Neural progenitor cell (in vitro differentiated cells): ENCODE data around the gene MED13L. TPM values are rescaled to one million over a fixed set of nuclear protein-coding genes. Genes with fewer than 3 reads are reported as not detected.
A peak's percentile ranks its signal among the peaks of the same experiment; 100 is the strongest.

Experiments used
- DNase-seq: peaks from one replicate; pipeline ENCODE4 v3.0.0-alpha.2; 2016; ENCODE audit warnings: low spot score
- H2AFZ ChIP-seq: fragments of 200-600 bp; sonication (generic); replicated peaks from 2 replicates; pipeline ENCODE4 v1.6.1; 2016; ENCODE audit warnings: antibody characterized with exemption
- H3F3A ChIP-seq: fragments of 200-600 bp; sonication (generic); 2 replicates; pipeline ENCODE4 v1.6.1; 2016; ENCODE audit warnings: antibody characterized with exemption, low read depth
- H3K27ac ChIP-seq: fragments of 200-600 bp; sonication (generic); 2 replicates; pipeline ENCODE4 v1.5.1; 2016; ENCODE audit warnings: mild to moderate bottlenecking
- H3K27me3 ChIP-seq: fragments of 200-600 bp; sonication (generic); 2 replicates; pipeline ENCODE4 v1.6.1; 2016; ENCODE audit warnings: mild to moderate bottlenecking, moderate library complexity
- H3K36me3 ChIP-seq: fragments of 200-600 bp; sonication (generic); 2 replicates; pipeline ENCODE4 v1.5.1; 2016
- H3K4me1 ChIP-seq: fragments of 200-600 bp; sonication (generic); 2 replicates; pipeline ENCODE4 v1.6.1; 2016; ENCODE audit warnings: mixed run types
- H3K4me2 ChIP-seq: fragments of 200-600 bp; sonication (generic); 2 replicates; pipeline ENCODE4 v1.6.1; 2016
- H3K4me3 ChIP-seq: fragments of 200-600 bp; sonication (generic); 2 replicates; pipeline ENCODE4 v1.5.1; 2016
- H3K79me2 ChIP-seq: fragments of 200-600 bp; sonication (generic); 2 replicates; pipeline ENCODE4 v1.6.1; 2016; ENCODE audit warnings: low read depth
- H3K9ac ChIP-seq: fragments of 200-600 bp; sonication (generic); 2 replicates; pipeline ENCODE4 v1.6.1; 2016
- H3K9me3 ChIP-seq: fragments of 200-600 bp; sonication (generic); 2 replicates; pipeline ENCODE4 v1.5.1; 2016; ENCODE audit warnings: low read depth
- H4K20me1 ChIP-seq: fragments of 200-600 bp; sonication (generic); 2 replicates; pipeline ENCODE4 v1.6.1; 2016; ENCODE audit warnings: low read depth
- H3K27ac Mint-ChIP-seq: 3 replicates; pipeline ENCODE4 v1.8.0; 2021; ENCODE audit warnings: mixed read lengths
- H3K27me3 Mint-ChIP-seq: 2 replicates; pipeline ENCODE4 v1.8.0; 2022; ENCODE audit warnings: low read depth, mild to moderate bottlenecking, inconsistent platforms, moderate library complexity, mixed read lengths; ENCODE audit not compliant: insufficient read depth
- H3K36me3 Mint-ChIP-seq: 3 replicates; pipeline ENCODE4 v1.8.0; 2021; ENCODE audit warnings: mixed read lengths
- H3K4me1 Mint-ChIP-seq: 3 replicates; pipeline ENCODE4 v1.8.0; 2021; ENCODE audit warnings: mixed read lengths
- H3K4me3 Mint-ChIP-seq: 3 replicates; pipeline ENCODE4 v1.8.0; 2021; ENCODE audit warnings: mild to moderate bottlenecking, moderate library complexity, mixed read lengths
- H3K9me3 Mint-ChIP-seq: 3 replicates; pipeline ENCODE4 v1.8.0; 2020; ENCODE audit warnings: mixed read lengths
- CTCF ChIP-seq: fragments of 200-600 bp; sonication (generic); IDR thresholded peaks from 2 replicates; pipeline ENCODE4 v1.5.1; 2017; ENCODE audit warnings: antibody characterized with exemption, mild to moderate bottlenecking
- EZH2 ChIP-seq: fragments of 200-600 bp; sonication (generic); IDR thresholded peaks from 2 replicates; pipeline ENCODE4 v1.6.1; 2017; ENCODE audit warnings: antibody characterized with exemption, mild to moderate bottlenecking, moderate library complexity
- EZH2phosphoT487 ChIP-seq: fragments of 200-600 bp; sonication (generic); IDR thresholded peaks from 2 replicates; pipeline ENCODE4 v1.6.1; 2017; ENCODE audit warnings: antibody characterized with exemption
- total RNA-seq: library from RNA; depleted of rRNA; stranded (reverse); fragments of >200 nt; gene quantifications from 2 replicates; pipeline ENCODE4 v1.2.3, GENCODE V29; 2015; ENCODE audit warnings: low replicate concordance

Gene MED13L
- total RNA-seq, 1 donor from 2014 or later: 149 TPM

- H3K4me1 Mint-ChIP-seq: peaks cover 11% of the 10 kb centered on the region
- TF ChIP-seq EZH2: no peak
- TF ChIP-seq CTCF: no peak
- TF ChIP-seq EZH2phosphoT487: no peak
- peaks cover 97% of the 10 kb centered on the region for H3K79me2 ChIP-seq
- peaks cover 19% of the 10 kb centered on the region for H3F3A ChIP-seq
- no peak overlapping the region for H3K9ac ChIP-seq
- DNase-seq: peak; percentile 37
- no peaks in the 10 kb centered on the region for H3K9me3 Mint-ChIP-seq
- no peaks in the 10 kb centered on the region for H3K27me3 ChIP-seq
- H3K27ac ChIP-seq: no peak overlapping the region
- peaks cover 58% of the 10 kb centered on the region for H4K20me1 ChIP-seq
- no peaks in the 10 kb centered on the region for H3K27me3 Mint-ChIP-seq
- H3K36me3 ChIP-seq: no peaks in the 10 kb centered on the region
- H3K9me3 ChIP-seq: no peaks in the 10 kb centered on the region
- no peaks in the 10 kb centered on the region for H3K36me3 Mint-ChIP-seq
- no peak overlapping the region for H3K4me3 Mint-ChIP-seq
- H2AFZ ChIP-seq: no peak overlapping the region
- H3K4me3 ChIP-seq: no peak overlapping the region
- H3K4me2 ChIP-seq: peak overlapping the region; percentile 61
- H3K27ac Mint-ChIP-seq: no peak overlapping the region
- peaks cover 17% of the 10 kb centered on the region for H3K4me1 ChIP-seq
Measured at GRCh38 chr12:116064493-116064892, 213.0 kb downstream of the MED13L start.

- Histone ChIP-seq H3K4me3 (no peak overlapping the region), H3K4me2 (no peak overlapping the region), H3K27me3 (no peaks in the 10 kb centered on the region), H3K9me3 (no peaks in the 10 kb centered on the region), H3F3A (peaks cover 10% of the 10 kb centered on the region), H3K4me1 (peaks cover 17% of the 10 kb centered on the region), H3K9ac (no peak overlapping the region), H2AFZ (no peak overlapping the region), H3K36me3 (no peaks in the 10 kb centered on the region), H3K27ac (no peak overlapping the region), H4K20me1 (peaks cover 41% of the 10 kb centered on the region), H3K79me2 (peaks cover 97% of the 10 kb centered on the region)
- no peaks in the 10 kb centered on the region for H3K36me3 Mint-ChIP-seq
- no peak overlapping the region for H3K4me3 Mint-ChIP-seq
- H3K27ac Mint-ChIP-seq: no peak overlapping the region
- H3K9me3 Mint-ChIP-seq: no peaks in the 10 kb centered on the region
- TF ChIP-seq EZH2phosphoT487: no peak
- TF ChIP-seq CTCF: no peak
- TF ChIP-seq EZH2: no peak
- H3K27me3 Mint-ChIP-seq: no peaks in the 10 kb centered on the region
- H3K4me1 Mint-ChIP-seq: peaks cover 8% of the 10 kb centered on the region
- DNase-seq: no peak
Measured at GRCh38 chr12:116062698-116063097, 214.8 kb downstream of the MED13L start.

- no peak overlapping the region for H3K27ac ChIP-seq
- H2AFZ ChIP-seq: no peak overlapping the region
- no peak overlapping the region for H3K4me2 ChIP-seq
- peaks cover 17% of the 10 kb centered on the region for H3K4me1 ChIP-seq
- peaks cover 43% of the 10 kb centered on the region for H4K20me1 ChIP-seq
- Mint-ChIP-seq H3K27ac (no peak overlapping the region), H3K9me3 (no peaks in the 10 kb centered on the region), H3K4me3 (no peak overlapping the region), H3K36me3 (no peaks in the 10 kb centered on the region), H3K27me3 (no peaks in the 10 kb centered on the region), H3K4me1 (peaks cover 7% of the 10 kb centered on the region)
- DNase-seq: no peak
- TF ChIP-seq EZH2phosphoT487: no peak
- TF ChIP-seq CTCF: no peak
- TF ChIP-seq EZH2: no peak
- H3K4me3 ChIP-seq: no peak overlapping the region
- H3K79me2 ChIP-seq: peaks cover 98% of the 10 kb centered on the region
- no peaks in the 10 kb centered on the region for H3K36me3 ChIP-seq
- peaks cover 4% of the 10 kb centered on the region for H3F3A ChIP-seq
- H3K9me3 ChIP-seq: no peaks in the 10 kb centered on the region
- no peak overlapping the region for H3K9ac ChIP-seq
- H3K27me3 ChIP-seq: no peaks in the 10 kb centered on the region
Measured at GRCh38 chr12:116060764-116061163, 216.7 kb downstream of the MED13L start.
